Natural killer cell (primary cell): ENCODE measurements around the gene CERT1. TPM values are rescaled to one million over a fixed set of nuclear protein-coding genes. Genes with fewer than 3 reads are reported as not detected.
"Not testable (repeated sequence)": the region's sequence is repeated elsewhere in the genome, so short reads cannot be mapped to it uniquely, and the experiment has no call there.

Source experiments
- ATAC-seq, 3 donors: fragments of 150-1000 bp in 2 of 3; fragments of 200-7000 bp in 1 of 3; cut with Tn5 transposase; 1 replicate in 1 of 3; 2 replicates in 2 of 3; pipeline ENCODE4 v1.10.0; 2021; ENCODE audit warnings: mild to moderate bottlenecking in 2 of 3, moderate library complexity in 2 of 3
- DNase-seq, 2 donors: peaks; one replicate each; pipeline versions ENCODE4 v3.0.0 to v3.0.0-alpha.2; 2013 to 2021; ENCODE audit warnings: mixed read lengths in 1 of 2
- H3K27ac ChIP-seq: one replicate; pipeline ENCODE4 v1.5.1; 2013; ENCODE audit warnings: mild to moderate bottlenecking, low read length
- H3K27me3 ChIP-seq: one replicate; pipeline ENCODE4 v1.6.1; 2013; ENCODE audit warnings: low read length; ENCODE audit not compliant: control insufficient read depth, insufficient read depth
- H3K36me3 ChIP-seq: one replicate; pipeline ENCODE4 v1.6.1; 2013; ENCODE audit warnings: low read length; ENCODE audit not compliant: control insufficient read depth, insufficient read depth
- H3K4me1 ChIP-seq: one replicate; pipeline ENCODE4 v1.6.1; 2013; ENCODE audit warnings: low read length; ENCODE audit not compliant: control insufficient read depth, insufficient read depth
- H3K4me3 ChIP-seq: one replicate; pipeline ENCODE4 v1.5.1; 2013; ENCODE audit warnings: low read length
- H3K9me3 ChIP-seq: one replicate; pipeline ENCODE4 v1.6.1; 2013; ENCODE audit warnings: low read length; ENCODE audit not compliant: control insufficient read depth, insufficient read depth
- H3K27ac Mint-ChIP-seq, 2 donors: one replicate each; pipeline ENCODE4 v1.8.0; 2022; ENCODE audit warnings: mild to moderate bottlenecking in 2 of 2, mixed read lengths in 2 of 2, moderate library complexity in 1 of 2
- H3K27me3 Mint-ChIP-seq, 2 donors: one replicate each; pipeline ENCODE4 v1.8.0; 2022; ENCODE audit warnings: low read depth in 2 of 2, mixed read lengths in 2 of 2
- H3K36me3 Mint-ChIP-seq: one replicate; pipeline ENCODE4 v1.8.0; 2022; ENCODE audit warnings: mixed read lengths
- H3K4me1 Mint-ChIP-seq, 2 donors: one replicate each; pipeline ENCODE4 v1.8.0; 2022; ENCODE audit warnings: mixed read lengths in 2 of 2
- H3K4me3 Mint-ChIP-seq: one replicate; pipeline ENCODE4 v1.8.0; 2022; ENCODE audit warnings: mild to moderate bottlenecking, moderate library complexity, mixed read lengths
- H3K9me3 Mint-ChIP-seq, 2 donors: one replicate each; pipeline ENCODE4 v1.8.0; 2022; ENCODE audit warnings: mixed read lengths in 2 of 2
- WGBS: methylation state at CpG from one replicate; pipeline ENCODE4 v1.1.7; 2013; ENCODE audit warnings: missing lambda C conversion rate; ENCODE audit not compliant: insufficient coverage; 5-methylcytosine and 5-hydroxymethylcytosine counted together
- intact Hi-C: fragments of 100-400 bp; cut with micrococcal nuclease; formaldehyde crosslinking; loops from one replicate; pipeline ENCODE4 v1.14.2; 2022
- total RNA-seq, 4 donors: library from RNA; stranded (reverse); fragments of 120-200 nt in 1 of 4; gene quantifications; one replicate each; pipeline versions ENCODE4 v1.2.3 to v1.2.4, GENCODE V29; 2013 to 2022
- TF ChIP-seq, protein P1 (sequence below): fragments of 200-600 bp; IDR thresholded peaks from one replicate; pipeline ENCODE4 v1.8.0; 2022; ENCODE audit warnings: antibody characterized with exemption

Gene CERT1
- total RNA-seq, 3 donors from 2014 or later (not counting 1 experiment from before 2014, with no cell fraction given): 50.1 to 51.4 (median 50.2) TPM

DNA sequence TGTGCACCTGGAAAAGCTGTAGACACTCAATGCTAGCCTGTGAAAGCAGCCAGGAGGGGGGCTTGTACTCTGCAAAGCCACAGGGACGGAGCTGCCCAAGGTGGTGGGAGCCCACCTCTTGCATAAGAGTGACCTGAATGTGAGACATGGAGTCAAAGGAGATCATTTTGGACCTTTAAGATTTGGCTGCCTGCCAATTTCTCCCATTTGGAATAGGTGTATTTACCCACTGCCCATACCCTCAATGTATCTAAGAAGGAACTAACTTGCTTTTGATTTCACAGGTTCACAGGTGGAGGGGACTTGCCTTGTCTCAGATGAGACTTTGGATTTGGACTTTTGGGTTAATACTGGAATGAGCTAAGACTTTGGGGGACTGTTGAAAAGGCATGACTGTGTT lies 12.6 kb downstream of the CERT1 start:
- ATAC-seq, H3K36me3 Mint-ChIP-seq: not testable (repeated sequence)
- 100% methylated on average over 1 of the region's 1 CpG for WGBS

DNA sequence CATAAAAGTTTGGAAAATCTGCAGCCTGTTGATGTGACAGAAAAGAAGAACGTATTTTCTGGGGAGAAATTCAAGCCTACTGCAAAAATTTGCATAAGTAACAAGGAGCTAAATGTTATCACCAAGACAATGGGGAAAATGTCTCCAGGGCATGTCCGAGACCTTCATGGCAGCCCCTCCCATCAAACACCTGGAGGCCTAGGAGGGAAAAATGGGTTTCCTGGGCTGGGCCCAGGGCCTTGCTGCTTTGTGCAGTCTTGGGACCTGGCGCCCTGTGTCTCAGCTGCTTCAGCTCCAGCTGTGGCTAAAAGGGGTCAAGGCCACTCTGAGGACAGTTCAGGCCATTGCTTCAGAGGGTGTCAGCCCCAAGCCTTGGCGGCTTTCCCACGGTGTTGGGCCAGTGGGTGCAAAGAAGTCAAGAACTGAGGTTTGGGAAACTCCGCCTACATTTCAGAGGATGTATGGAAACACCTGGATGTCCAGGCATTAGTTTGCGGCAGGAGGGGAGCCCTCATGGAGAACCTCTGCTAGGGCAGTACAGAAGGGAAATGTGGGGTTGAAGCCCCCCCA lies 13.1 kb downstream of the CERT1 start:
- intact Hi-C loops: no loop called here
- H3K9me3 ChIP-seq: no peaks in the 10 kb centered on the region
- no peaks in the 10 kb centered on the region for H3K4me1 ChIP-seq
- WGBS: 97% methylated on average over 7 of the region's 7 CpGs
- peaks cover 5% of the 10 kb centered on the region for H3K36me3 ChIP-seq
- H3K27me3 ChIP-seq: no peaks in the 10 kb centered on the region
- Mint-ChIP-seq H3K36me3 (peaks cover 8% of the 10 kb centered on the region), H3K9me3 (no peaks in the 10 kb centered on the region), H3K27me3 (no peaks in the 10 kb centered on the region), H3K27ac (no peak overlapping the region), H3K4me1 (peaks cover 12 to 34% of the 10 kb centered on the region in 2 donors), H3K4me3 (no peak overlapping the region)
- TF ChIP-seq, protein P1, sequence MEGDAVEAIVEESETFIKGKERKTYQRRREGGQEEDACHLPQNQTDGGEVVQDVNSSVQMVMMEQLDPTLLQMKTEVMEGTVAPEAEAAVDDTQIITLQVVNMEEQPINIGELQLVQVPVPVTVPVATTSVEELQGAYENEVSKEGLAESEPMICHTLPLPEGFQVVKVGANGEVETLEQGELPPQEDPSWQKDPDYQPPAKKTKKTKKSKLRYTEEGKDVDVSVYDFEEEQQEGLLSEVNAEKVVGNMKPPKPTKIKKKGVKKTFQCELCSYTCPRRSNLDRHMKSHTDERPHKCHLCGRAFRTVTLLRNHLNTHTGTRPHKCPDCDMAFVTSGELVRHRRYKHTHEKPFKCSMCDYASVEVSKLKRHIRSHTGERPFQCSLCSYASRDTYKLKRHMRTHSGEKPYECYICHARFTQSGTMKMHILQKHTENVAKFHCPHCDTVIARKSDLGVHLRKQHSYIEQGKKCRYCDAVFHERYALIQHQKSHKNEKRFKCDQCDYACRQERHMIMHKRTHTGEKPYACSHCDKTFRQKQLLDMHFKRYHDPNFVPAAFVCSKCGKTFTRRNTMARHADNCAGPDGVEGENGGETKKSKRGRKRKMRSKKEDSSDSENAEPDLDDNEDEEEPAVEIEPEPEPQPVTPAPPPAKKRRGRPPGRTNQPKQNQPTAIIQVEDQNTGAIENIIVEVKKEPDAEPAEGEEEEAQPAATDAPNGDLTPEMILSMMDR: no peak
- H3K4me3 ChIP-seq: no peak overlapping the region
- DNase-seq (no peak), ATAC-seq (no peak)
- H3K27ac ChIP-seq: no peak overlapping the region

More for the DNA sequence above, 12.6 kb downstream of the CERT1 start:
- H3K27ac ChIP-seq, H3K4me1 ChIP-seq, DNase-seq, H3K4me3 ChIP-seq, H3K27me3 Mint-ChIP-seq, H3K36me3 ChIP-seq, H3K9me3 ChIP-seq, intact Hi-C loops, H3K9me3 Mint-ChIP-seq, H3K27ac Mint-ChIP-seq, H3K27me3 ChIP-seq, H3K4me3 Mint-ChIP-seq: not testable (repeated sequence)
- peaks cover 12 to 34% of the 10 kb centered on the region in 2 donors for H3K4me1 Mint-ChIP-seq

DNA sequence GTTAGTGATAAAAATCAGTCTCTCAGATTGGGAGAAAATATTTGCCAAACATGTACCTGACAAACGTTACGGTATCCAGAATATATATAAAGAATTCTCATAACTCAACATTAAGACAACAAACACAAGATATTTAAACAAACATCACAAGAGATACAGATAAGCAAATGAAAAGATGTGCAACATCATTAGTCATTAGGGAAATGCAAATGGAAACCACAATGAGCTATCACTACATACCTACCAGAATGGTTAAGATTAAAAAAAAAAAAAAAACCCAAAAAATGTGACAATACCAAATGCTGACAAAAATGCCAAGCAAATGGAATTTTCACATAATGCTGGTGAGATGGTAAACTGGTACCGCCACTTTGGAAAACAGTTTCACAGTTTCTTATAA lies 15.4 kb downstream of the CERT1 start:
- TF ChIP-seq, protein P1: no peak
- no peaks in the 10 kb centered on the region for H3K27me3 ChIP-seq
- no peaks in the 10 kb centered on the region for H3K4me1 ChIP-seq
- no peak overlapping the region for H3K4me3 ChIP-seq
- H3K36me3 Mint-ChIP-seq: peaks cover 12% of the 10 kb centered on the region
- no peaks in the 10 kb centered on the region for H3K9me3 ChIP-seq
- no peak overlapping the region for H3K4me3 Mint-ChIP-seq
- 100% methylated on average over 1 of the region's 3 CpGs for WGBS
- no peak overlapping the region for H3K27ac ChIP-seq
- H3K9me3 Mint-ChIP-seq: no peaks in the 10 kb centered on the region
- H3K36me3 ChIP-seq: peaks cover 13% of the 10 kb centered on the region
- ATAC-seq (no peak), DNase-seq (no peak)
- no peak overlapping the region for H3K27ac Mint-ChIP-seq
- peaks cover 17 to 24% of the 10 kb centered on the region in 2 donors for H3K4me1 Mint-ChIP-seq
- H3K27me3 Mint-ChIP-seq: no peaks in the 10 kb centered on the region
- intact Hi-C loops: no loop called here

DNA sequence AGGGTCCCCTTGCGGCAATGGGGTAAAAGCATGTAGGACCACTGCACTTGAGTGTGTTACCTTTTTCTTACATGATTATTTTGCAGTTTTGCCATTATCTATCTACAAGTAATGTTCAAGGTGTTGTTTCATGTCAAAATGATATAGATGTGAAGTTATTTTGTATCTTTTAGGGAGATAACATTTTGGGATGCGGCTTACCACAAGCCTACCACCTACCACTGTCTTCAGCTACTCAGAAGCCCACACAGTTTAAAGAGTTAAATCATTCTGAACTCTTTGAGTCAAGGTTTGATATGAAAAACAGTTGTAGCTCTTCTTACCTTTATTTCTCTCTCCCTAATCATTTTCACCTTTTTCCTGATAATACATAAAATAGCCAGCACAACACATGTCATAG lies 19.8 kb downstream of the CERT1 start:
- ATAC-seq (no peak), DNase-seq (no peak)
- H3K4me3 Mint-ChIP-seq: no peak overlapping the region
- Histone ChIP-seq H3K4me3 (no peak overlapping the region), H3K27me3 (no peaks in the 10 kb centered on the region), H3K4me1 (no peaks in the 10 kb centered on the region), H3K9me3 (no peaks in the 10 kb centered on the region), H3K27ac (no peak overlapping the region), H3K36me3 (peaks cover 11% of the 10 kb centered on the region)
- H3K9me3 Mint-ChIP-seq: peaks cover 0 to 2% of the 10 kb centered on the region in 2 donors
- H3K27me3 Mint-ChIP-seq: no peaks in the 10 kb centered on the region
- 100% methylated on average over 1 of the region's 2 CpGs for WGBS
- intact Hi-C loops: no loop called here
- H3K36me3 Mint-ChIP-seq: peaks cover 7% of the 10 kb centered on the region
- peaks cover 26 to 29% of the 10 kb centered on the region in 2 donors for H3K4me1 Mint-ChIP-seq
- TF ChIP-seq, protein P1: no peak
- H3K27ac Mint-ChIP-seq: no peak overlapping the region

DNA sequence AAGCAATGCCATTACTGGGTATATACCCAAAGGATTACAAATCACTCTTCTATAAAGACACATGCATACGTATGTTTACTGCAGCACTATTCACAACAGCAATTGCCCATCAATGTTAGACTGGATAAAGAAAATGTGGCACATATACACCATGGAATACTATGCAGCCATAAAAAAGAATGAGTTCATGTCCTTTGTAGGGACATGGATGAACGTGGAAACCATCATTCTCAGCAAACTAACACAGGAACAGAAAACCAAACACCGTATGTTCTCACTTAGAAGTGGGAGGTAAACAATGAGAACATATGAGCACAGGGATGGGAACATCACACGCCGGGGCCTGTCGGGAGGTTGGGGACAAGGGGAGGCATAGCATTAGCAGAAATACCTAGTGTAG lies 21.6 kb downstream of the CERT1 start:
- H3K27ac ChIP-seq, intact Hi-C loops, H3K4me3 Mint-ChIP-seq, ATAC-seq, H3K9me3 Mint-ChIP-seq, H3K4me3 ChIP-seq, H3K27me3 Mint-ChIP-seq, H3K27me3 ChIP-seq, DNase-seq, H3K27ac Mint-ChIP-seq, H3K36me3 ChIP-seq, H3K4me1 ChIP-seq, H3K36me3 Mint-ChIP-seq, H3K9me3 ChIP-seq: not testable (repeated sequence)
- H3K4me1 Mint-ChIP-seq: peaks cover 36 to 40% of the 10 kb centered on the region in 2 donors
- WGBS: 100% methylated on average over 5 of the region's 6 CpGs
